Left renal pelvis (tissue), 4 donors: Measurements from ENCODE around the gene UBAC1. TPM values are rescaled to one million over a fixed set of nuclear protein-coding genes. Genes with fewer than 3 reads are reported as not detected.

Experiments
- DNase-seq, 4 donors: peaks; one replicate each; pipeline ENCODE4 v3.0.0-alpha.2; 2013; ENCODE audit warnings: low read depth in 4 of 4, low spot score in 3 of 4
- polyA plus RNA-seq, 4 donors: library from polyadenylated mRNA; unstranded; fragments of 120-200 nt; gene quantifications; one replicate each; pipeline ENCODE4 v1.2.1, GENCODE V29; 2013; ENCODE audit not compliant: insufficient read length in 4 of 4

UBAC1 gene, protein sequence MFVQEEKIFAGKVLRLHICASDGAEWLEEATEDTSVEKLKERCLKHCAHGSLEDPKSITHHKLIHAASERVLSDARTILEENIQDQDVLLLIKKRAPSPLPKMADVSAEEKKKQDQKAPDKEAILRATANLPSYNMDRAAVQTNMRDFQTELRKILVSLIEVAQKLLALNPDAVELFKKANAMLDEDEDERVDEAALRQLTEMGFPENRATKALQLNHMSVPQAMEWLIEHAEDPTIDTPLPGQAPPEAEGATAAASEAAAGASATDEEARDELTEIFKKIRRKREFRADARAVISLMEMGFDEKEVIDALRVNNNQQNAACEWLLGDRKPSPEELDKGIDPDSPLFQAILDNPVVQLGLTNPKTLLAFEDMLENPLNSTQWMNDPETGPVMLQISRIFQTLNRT
- 10 to 100 TPM; 27.3 to 36.1 (median 31.4) TPM for polyA plus RNA-seq

GRCh38 chr9:135961277-135961715 is at the start of gene UBAC1:
TSS of gene UBAC1 (minus strand) at chr9:135961373. CDS start at chr9:135961162, 211 bp downstream.
- DNase-seq, result peak; percentile 80 to 91 (median 86)

DNA sequence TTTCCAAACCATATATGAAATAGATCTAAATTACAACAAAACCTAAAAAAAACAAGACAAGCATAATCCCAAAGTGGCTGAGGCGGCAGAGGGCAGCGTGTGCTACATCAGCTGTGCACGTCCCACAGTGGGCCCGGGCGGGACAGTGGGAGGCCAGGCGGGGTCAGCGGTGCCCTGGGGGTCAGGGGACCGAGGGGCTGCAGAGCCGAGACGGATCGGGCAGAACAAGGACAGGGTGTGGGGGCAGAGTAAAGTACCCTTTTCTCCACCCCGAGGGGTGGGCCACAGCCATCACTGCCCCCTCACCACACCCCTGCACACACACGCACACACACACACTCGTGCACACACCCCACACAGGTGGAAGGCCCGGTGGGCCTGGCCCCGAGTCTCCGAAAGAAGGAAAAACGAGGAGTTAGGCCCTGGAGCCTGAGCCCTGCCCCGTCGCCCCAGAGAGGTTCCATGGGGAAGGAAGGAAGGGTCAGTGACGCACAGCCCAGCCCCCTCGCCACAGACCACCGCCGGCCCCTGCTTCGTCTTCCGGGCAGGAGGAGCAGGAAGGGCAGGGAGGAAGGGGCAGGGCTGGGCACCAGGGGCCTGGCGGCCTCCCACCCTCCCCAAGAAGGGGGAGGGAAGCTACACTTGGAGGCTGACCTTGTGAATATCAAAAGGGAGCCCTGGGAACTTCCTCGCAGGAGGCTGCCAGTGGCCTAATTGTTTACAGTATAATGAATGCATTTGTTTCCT is 49.6 kb upstream of the UBAC1 start:
- no peak for DNase-seq

GRCh38 chr9:136010176-136010575 is 49.0 kb upstream of the UBAC1 start:
- no peak for DNase-seq

DNA sequence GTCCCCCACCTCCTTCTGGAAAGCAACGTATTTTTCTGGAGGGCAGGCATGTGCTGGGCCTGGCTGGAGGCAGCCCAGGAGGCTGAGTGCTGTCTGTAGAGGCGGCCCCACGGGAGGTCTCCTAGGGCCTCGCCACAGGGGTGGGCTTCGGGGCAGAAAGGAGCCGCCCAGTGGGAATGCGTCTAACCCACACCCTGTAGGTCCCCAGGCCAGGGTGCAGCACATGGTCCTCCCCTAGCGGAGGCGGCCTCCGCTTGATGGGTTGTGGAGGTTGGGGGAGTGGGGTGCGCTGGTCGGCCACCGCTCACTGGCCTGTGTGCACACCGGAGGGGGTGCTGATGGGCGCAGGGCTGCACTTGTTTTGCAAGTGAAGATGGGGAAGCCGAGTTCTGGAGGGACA is 48.3 kb upstream of the UBAC1 start:
- DNase-seq, result no peak

DNA sequence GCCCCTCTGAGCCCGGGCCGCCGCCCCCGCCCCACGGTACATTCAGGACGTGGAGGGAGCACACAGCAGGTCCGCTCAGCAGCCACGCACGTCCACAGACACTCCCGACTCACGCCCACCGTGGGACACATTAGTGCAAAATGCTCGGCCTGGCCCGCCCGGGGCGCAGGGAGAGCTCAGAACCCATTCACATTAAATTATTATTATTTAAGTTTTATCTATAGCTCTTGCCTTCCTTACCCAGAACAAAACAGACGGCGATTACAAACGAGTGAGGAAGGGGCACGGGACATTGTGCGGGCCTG is 47.5 kb upstream of the UBAC1 start:
- DNase-seq, result no peak

GRCh38 chr9:136007934-136008692 is 46.9 kb upstream of the UBAC1 start:
- DNase-seq, result no peak

- DNase-seq, result no peak
Observed at GRCh38 chr9:136007276-136007933, 46.2 kb upstream of the UBAC1 start.

GRCh38 chr9:136006169-136006568 is 45.0 kb upstream of the UBAC1 start:
- DNase-seq, result no peak

DNA sequence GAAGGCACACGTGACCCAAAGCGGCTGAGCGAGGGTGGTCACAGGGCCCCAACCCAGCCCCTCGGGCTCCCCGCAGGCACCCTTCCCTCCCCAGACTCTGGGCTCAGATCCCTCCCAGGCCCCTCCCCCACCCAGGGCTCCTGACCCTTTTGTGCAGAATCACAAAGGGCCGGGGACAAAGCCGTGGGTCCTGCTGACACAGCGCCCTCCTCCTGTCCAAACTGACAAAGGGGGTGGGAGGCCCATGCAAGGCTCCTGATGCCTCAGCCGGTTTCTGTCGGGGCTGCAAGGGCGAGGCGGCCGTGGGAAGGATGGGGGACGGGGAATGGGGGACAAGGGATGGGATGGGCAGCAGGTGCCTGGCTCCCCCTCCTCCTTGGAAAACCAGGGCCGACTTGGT is 43.5 kb upstream of the UBAC1 start:
- no peak for DNase-seq

- no peak for DNase-seq
Observed at GRCh38 chr9:136004219-136004618, 43.0 kb upstream of the UBAC1 start.

GRCh38 chr9:136003411-136004218 is 42.4 kb upstream of the UBAC1 start:
- no peak for DNase-seq

GRCh38 chr9:136002881-136003280 is 41.7 kb upstream of the UBAC1 start:
- no peak for DNase-seq

DNA sequence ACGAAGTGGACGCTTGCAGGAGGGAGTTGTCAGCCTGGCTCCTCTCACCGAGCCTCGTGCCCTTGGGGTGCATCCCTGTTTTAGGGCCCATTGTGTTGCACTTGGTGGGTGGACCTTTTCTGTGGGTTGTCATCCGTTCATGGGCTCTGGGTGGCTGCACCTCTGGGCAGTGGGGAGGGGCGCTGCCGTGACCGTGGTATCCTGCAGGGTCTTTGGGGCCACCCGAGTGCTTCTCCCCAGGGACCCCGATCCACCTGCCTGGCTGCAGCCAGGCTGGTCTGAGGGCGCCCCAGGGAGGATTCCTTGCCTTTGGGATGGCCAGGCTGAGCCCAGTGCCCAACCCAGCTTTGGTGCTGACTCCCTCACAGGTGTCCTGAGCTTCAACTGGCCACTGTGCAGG is 41.0 kb upstream of the UBAC1 start:
- no peak for DNase-seq

- DNase-seq, result no peak
Observed at GRCh38 chr9:136001231-136001630, 40.1 kb upstream of the UBAC1 start.

DNA sequence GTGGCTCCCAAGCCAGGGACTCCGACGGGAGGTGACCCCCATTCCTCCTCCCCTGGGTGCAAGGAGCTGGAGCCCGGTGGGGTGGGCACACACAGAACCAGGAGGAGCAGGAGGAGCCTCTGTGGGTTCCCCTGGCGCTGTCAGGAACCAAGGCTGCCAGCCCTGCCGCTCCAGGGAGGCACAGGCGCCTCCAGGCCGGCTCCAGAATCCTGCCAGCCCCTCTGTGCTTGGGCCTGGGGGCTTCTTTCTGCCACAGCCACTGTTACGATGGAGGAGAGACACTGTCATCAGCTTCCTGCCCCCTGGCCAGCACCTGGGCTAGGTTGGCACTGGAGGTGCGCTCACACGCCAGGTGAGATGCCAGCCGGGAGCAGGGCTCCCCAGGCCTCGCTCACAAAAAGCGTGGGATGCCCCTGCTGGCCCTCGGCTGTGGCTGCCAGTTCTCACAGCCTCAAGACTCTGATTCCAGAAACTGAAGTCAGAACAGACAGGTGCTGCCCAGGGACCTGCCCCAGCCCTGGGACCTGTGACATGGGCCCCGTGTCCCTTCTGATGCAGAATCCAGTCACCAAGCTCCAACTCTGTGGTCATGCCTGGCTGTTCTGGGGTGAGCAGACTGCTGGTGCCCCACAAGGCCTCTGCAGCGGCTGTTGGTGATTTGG is 37.4 kb upstream of the UBAC1 start:
- DNase-seq, result no peak

DNA sequence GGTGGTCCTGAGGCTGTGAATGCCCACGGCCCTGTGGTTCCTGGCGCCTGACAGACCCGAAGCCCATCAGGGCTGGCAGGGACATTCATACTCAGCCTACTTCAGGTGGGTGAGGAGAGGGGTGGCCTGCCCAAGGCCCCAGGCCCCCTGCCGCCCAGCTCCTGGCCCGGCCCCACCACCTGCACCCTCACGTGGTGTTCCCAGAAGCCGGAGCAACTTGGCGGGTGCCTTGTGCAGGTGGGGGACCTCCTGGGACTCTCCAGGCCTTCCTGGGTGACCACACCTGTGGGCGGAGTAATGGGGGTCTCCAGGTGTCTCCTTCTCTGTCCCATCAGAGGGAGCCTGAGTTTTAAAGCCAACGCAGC is 36.8 kb upstream of the UBAC1 start:
- DNase-seq, result no peak

DNA sequence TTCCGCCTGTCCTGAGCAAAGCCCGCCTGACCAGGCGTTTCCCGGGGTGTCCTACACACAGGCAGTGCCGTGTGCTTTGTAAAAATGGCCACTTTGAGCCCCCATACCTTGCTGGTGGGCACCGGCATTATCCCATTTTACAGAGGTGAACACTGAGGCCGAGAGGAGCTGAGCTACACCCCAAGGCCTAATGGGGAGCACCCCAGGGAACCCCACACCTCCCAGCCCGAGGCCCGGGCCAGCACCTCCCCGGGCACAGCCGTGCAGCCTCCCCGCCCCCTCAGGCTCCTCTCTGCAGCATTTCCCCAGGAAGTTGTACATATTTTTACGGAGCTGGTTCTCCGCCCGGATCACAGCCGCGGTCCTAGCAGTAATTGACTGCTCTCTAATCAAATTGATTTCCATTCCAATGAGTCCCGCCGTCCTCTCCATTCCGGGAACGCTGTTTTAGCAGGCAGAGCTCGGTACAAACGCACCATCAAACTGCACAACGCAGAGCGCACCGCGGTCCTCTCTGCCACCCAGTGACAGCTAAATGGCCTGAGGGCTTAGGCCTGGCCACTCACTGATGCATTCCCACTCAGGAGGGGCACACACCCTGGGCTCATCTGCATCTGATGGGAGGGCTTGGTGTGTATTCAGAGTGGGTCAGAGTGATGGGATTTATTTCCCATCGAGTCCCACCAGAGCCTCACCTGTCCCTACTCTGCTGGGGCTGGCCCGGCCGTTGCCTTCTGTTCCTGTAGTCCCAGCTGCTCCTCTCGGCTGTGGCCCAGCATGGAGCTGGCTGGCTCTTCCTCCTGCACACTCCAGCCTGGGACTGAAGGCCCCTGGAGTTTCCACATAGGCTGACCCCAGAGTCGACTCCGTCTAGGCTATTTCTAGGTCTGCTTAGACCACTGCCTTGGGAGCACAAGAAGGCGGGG is 36.2 kb upstream of the UBAC1 start:
- no peak for DNase-seq

GRCh38 chr9:135995816-135996215 is 34.6 kb upstream of the UBAC1 start:
- DNase-seq, result no peak
